Stimulated activated CD4-positive, alpha-beta T cell treated with anti-CD3 and anti-CD28 coated beads, TNF-alpha, amount 100 ng/mL, for 24 hours (primary cell): Measurements from ENCODE around the gene GNL2.
A peak's percentile ranks its signal among the peaks of the same experiment; 100 is the strongest.

Source experiments
- DNase-seq, 3 experiments: peaks; one replicate each; pipeline ENCODE4 v3.0.0-alpha.2; 2020; ENCODE audit warnings: low read depth in 3 of 3

The GNL2 gene

GRCh38 chr1:37595440-37596181, at the start of gene GNL2:
Gene GNL2 (minus strand): TSS chr1:37595937. CDS start chr1:37595822, 115 bp downstream.
- DNase-seq, result peak; percentile 94 to 97 (median 97)

DNA sequence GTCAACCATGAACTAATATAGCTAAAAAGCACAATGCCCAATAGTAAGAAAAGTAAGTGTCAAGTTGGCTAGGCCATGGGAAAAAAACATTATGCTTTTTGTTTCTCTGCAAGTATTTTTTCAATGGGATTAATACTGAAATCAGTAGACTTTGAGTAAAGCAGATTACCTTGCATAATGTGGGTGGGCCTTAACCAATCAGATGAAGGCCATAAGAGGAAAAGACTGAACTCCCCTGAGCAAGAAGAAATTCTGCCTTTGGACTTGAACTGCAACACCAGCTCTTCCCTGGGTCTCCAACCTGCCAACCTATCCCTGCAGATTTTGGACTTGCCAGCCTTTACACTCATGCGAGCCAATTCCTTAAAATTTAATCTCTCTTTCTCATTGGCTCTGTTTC, 45.3 kb upstream of the GNL2 start:
- DNase-seq, result no peak

DNA sequence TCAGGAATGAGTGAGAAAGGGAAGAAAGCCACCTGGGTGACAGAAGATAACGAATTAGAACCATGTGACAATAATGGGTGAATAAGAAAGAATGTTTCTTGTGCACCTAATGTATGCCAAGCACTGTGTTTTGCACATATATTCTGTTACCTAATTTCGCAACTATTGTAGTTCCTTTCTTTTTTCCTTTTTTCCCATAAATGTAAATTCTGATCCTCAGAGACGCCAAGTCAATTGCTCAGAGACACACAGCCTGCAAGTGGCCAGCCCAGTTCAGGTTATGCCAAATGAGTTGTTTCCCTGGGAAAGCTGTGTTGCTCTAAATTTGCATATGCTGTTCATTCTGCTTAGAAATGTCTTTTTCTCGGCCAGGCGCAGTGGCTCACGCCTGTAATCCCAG, 40.7 kb upstream of the GNL2 start:
- DNase-seq, result no peak

DNA sequence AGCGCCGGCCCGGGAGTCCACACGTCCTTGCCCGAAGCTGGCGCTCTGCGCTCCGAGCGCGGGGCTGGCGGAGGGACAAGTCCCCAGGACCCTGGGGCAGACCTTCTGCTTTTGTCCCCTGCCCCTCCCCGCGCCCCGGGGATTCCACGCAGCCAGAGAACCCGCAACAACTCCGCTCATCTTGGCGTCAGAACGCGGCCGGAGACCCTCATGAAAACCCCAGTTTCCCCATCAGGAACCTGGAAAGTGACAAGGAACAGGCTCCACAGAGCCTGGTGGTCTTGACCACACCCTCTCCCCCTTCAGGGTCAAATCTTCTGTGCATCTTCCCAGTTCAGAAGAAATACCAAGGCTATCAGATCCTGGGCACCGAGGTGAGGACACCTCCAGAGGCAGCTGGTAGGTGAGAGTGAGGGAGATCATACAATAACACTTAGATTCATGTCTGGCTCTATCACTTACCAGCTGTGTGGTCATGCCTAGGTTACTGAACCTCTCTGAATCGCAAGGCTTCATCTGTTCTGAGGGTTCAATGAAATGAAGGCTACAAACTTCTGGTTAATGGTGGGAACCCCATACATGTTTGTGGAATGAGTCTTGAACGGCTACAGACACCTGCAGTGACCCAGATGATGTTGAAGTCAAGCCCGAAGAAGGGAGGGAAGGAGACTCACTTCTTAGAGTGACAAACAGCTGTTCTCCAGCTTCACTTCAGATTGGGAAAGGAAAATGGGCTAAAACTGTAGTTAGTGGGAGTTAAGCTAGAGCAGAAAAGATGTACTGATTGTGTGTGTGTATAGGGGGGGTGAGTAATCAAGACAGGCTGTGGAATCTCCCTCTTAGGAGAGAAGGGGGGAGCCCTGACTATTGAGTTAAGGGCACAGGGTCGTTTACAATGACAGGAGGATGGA, 39.5 kb upstream of the GNL2 start:
- no peak for DNase-seq

DNA sequence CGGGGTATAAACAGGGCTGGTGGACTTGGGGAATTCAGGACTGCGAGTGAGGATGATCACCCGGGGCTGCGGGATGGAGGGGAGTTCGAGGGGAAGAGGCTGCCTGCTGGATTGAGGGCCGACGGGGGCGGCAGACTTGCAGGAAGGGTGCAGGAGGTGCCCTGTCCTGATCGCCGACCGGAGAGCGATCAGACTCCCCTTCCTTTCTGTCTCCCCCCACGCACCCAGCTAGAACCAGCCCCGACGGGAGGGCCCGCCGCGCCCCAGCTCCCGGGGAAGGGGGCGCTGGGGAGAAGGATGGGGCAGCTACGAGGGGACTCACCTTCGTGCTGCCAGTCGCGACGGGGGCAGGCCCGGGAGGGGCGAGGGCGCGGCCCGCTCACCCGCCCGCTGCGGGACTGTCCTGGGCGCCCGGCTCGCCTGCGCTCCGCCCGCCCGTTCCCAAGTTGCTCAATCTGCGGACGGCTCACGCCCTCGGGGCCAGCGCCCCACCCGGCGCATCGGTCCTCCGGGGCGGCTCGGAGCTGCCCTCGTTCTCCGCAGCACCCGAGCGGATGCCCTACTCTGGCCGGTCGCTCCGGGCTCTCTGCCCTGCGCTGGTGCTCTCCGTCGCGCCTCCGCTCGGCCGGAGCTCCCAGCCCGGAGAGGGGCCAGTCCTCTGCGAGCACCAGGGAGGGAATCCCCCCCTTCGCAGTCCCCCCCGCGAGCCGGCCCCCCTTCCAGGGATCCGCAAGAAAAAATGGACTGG, 38.7 kb upstream of the GNL2 start, which contains the start of gene RSPO1:
TSS of gene RSPO1 (minus strand) at position 649 of the 748 bp plus-strand sequence. CDS start 5,231 bp downstream, outside the sequence.
- DNase-seq, result no peak

DNA sequence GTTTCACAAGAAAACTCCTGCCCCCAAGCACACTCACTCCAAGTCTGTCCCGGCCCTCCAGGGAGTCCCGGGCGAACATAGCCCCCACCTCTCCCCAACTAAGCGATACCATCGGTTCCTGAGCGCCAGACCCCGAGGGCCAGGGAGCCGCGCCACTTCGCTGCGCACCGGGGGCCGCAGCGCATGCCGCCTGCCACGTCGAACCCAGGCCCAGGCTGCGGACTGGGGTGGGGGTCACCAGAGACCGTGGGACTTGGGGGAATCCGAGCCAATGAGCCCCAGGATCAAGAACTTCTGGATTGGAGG, 38.2 kb upstream of the GNL2 start:
- no peak for DNase-seq

DNA sequence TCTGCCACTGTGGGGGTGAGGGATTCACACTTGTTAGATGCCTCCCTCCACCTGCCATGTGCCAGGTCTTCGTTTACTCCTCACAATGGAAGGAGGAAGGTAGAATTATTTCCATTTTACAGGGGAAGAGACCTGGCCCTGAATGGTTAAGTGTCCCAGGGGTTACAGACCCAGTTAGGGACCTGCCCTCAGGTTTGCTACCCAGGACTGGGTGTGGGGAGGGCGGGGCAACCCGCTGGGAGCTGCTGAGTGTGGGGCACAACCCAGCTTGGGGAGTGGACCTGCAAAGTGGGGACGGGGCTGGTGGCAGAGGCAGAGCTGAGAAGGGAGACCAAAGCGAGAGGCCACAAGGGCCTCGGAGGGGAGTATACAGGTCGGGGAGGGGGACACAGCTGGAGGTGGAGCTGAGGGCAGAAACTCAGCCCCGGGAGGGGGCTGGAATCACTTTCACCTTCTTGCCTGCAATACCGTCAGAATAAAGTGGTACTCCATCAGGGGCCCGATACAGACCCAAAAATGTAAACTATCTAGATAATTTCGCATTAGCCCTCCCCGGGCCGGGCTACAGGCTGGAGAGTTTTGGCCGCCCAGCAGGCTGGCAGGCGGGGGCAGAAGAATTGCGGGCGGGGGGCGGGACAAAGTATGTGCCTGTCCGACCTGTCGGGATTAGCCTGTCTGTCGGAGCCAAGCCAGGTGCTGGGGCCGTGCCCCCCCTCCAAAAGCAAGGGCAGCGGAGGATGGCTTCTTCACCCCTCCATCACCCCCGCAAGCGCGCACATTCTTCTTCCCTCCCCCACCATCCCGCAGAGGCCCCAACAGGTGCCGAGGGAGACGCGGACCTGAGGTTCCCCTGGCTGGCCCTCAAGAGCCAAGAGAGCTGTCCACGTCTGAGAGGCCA, 37.6 kb upstream of the GNL2 start:
- DNase-seq, result no peak

- no peak for DNase-seq
Measured at GRCh38 chr1:37631036-37631435, 35.3 kb upstream of the GNL2 start.

- no peak for DNase-seq
Measured at GRCh38 chr1:37630426-37631028, 34.8 kb upstream of the GNL2 start.

DNA sequence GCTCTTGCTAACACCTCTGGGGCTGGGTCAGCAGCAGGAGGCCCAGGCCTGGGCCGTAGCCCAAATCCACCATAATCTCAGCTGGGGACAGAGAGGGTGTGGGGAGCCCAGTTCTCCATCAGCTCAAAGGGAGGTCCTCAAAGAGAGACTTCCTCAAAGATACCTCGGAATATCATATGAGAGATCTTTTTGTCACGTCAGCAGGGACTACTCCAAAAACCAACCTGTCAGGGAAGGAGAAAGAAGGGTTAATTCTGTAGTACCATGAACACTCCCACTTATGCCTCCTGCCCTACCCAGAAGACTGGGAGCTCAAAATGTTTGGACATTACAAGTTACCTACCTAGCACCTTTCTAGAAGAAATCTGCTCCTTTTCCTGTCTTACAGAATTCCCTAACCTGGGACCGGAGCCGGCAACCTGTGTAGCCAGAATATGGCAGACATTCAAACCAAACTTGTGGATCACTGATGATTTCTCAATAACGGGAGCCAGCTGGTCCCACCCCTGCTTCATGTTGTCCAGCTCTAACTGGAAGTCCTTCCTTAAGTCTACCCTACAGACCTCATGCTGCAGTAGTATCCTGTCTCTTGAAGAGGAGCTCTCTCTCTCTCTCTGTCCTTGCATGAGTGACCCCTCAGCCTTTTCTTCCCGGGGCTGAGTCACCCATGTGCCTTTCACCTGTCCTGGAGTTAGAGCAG, 34.1 kb upstream of the GNL2 start:
- no peak for DNase-seq

DNA sequence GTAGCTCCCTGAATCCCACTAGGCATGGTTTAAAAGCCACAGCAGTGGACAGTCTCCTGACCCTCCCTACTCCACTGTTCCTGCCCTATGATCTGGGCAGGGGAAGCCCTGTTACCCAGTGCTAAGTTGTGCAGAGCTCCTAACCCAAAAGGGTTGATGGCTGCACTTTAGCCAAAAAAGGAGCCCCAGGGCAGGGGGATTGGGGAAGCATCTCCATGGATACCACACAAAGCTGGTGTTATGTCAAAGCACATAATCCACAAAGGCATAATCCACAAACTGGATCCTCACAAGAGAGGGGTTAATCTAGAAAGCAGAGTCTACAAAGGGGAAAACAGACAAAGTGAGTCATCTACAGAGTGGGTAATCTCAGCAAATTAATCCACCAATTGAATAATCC, 33.3 kb upstream of the GNL2 start:
- no peak for DNase-seq

- DNase-seq, result no peak
Measured at GRCh38 chr1:37628026-37628556, 32.4 kb upstream of the GNL2 start.

- no peak for DNase-seq
Measured at GRCh38 chr1:37622131-37622530, 26.4 kb upstream of the GNL2 start.

DNA sequence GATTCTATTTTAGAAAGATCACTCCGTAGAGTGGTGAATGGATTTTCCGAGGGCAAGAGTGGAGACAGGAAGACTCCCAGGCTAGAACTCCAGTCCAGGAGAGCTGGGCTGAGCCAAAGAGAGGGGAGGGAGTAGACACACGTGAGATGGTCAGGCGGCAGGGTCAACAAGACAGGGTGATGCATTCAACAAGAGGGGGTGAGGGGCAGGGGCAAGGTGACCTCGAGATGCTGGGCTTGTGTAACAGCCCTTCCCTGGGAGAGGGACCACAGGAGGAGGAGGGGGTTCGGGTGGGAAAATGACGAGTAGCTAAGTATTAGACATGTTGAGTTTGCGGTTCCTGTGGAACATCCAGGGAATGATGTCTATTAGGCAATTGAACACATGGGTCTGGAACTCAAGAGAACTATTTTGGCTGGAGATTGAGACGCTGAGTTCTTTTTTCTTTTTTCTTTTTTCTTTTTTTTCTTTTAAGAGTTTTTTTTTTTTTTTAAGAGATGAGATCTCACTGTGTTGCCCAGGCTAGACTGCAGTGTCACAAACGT, 25.7 kb upstream of the GNL2 start:
- DNase-seq, result no peak

DNA sequence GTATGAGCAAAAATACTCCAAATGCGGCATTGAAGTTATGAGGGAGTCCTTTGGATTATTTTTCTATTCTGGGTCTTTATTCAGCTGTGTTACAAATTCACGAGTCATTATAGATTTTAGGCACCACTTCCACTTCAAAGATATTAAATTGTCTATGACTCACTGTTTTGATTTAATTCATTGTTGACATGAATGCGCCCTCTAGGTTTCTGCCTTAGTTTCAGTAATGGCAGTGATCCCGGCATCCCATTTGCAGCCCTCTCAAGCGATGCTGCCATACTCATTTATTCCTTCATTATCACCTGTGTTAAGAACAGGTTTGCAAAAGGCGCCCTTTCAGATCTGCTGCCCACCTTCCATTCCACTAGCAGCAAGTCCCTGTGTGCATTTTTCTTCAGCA, 25.0 kb upstream of the GNL2 start:
- DNase-seq, result no peak

GRCh38 chr1:37616330-37616729, 20.6 kb upstream of the GNL2 start:
- DNase-seq, result no peak

GRCh38 chr1:37614105-37614504, 18.4 kb upstream of the GNL2 start:
- DNase-seq, result no peak

- DNase-seq, result no peak
Measured at GRCh38 chr1:37612186-37612585, 16.4 kb upstream of the GNL2 start.

- no peak for DNase-seq
Measured at GRCh38 chr1:37609994-37610393, 14.3 kb upstream of the GNL2 start.

DNA sequence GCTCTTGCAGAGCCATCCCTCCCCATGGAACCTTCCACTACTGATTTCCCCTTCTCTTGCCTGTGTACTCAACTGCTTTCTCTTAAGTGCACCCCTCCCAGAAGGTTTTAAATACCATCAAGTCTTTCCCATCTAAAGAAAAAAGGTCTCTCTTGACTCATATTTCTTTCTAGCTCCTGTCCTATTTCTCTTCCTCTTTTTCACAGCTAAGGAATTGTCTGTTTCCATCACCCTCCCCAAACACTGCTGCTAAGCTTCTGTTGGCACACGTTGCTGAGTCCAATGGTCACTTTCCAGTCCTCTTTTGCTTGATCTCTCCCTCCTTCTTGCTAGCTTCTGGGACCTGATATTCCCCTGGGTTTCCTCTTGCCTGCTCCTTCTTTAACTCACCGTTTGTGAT, 13.3 kb upstream of the GNL2 start:
- DNase-seq, result no peak
